Gastrocnemius medialis (tissue), 4 donors: ENCODE measurements around the gene FSIP2. TPM values are rescaled to one million over a fixed set of nuclear protein-coding genes. Genes with fewer than 3 reads are reported as not detected.

Experiments used
- ATAC-seq, 2 donors: fragments of 150-250 bp; one replicate each; pipeline ENCODE4 v1.9.1; 2016
- DNase-seq, 2 donors: peaks; one replicate each; pipeline ENCODE4 v3.0.0-alpha.2; 2019
- H3K27ac ChIP-seq, 4 donors: fragments of 200-600 bp; sonication (generic); 1 replicate in 1 of 4; 2 replicates in 3 of 4; pipeline ENCODE4 v1.5.1; 2016 to 2018; ENCODE audit warnings: mild to moderate bottlenecking in 2 of 4, moderate library complexity in 1 of 4
- H3K27me3 ChIP-seq, 3 donors: fragments of 200-600 bp; sonication (generic) in 2 of 3; 1 replicate in 1 of 3; 2 replicates in 2 of 3; pipeline versions ENCODE4 v1.5.1 to v1.6.0; 2016 to 2019; ENCODE audit warnings: mild to moderate bottlenecking in 1 of 3, moderate library complexity in 1 of 3
- H3K36me3 ChIP-seq, 2 donors: fragments of 200-600 bp; sonication (generic) in 1 of 2; one replicate each; pipeline ENCODE4 v1.5.1; 2017 to 2018
- H3K4me1 ChIP-seq, 2 donors: fragments of 200-600 bp; sonication (generic) in 1 of 2; one replicate each; pipeline ENCODE4 v1.5.1; 2016 to 2017; ENCODE audit warnings: mild to moderate bottlenecking in 2 of 2
- H3K4me3 ChIP-seq, 4 donors: fragments of 200-600 bp; sonication (generic) in 3 of 4; 1 replicate in 1 of 4; 2 replicates in 3 of 4; pipeline ENCODE4 v1.5.1; 2016 to 2019; ENCODE audit warnings: mild to moderate bottlenecking in 2 of 4
- H3K9me3 ChIP-seq, 3 donors: fragments of 200-600 bp; sonication (generic) in 2 of 3; 1 replicate in 1 of 3; 2 replicates in 2 of 3; pipeline ENCODE4 v1.5.1; 2016 to 2019
- CTCF ChIP-seq, 5 experiments: fragments of 450-650 bp in 3 of 5; fragments of 200-600 bp in 2 of 5; sonication (generic) in 2 of 5; IDR thresholded peaks in 4 of 5; conservative IDR thresholded peaks in 1 of 5; 1 replicate in 4 of 5; 2 replicates in 1 of 5; pipeline ENCODE4 v1.5.1; 2016 to 2019; ENCODE audit warnings: antibody characterized with exemption in 5 of 5, mild to moderate bottlenecking in 3 of 5, moderate library complexity in 3 of 5
- POLR2A ChIP-seq, 2 donors: fragments of 450-650 bp; IDR thresholded peaks; one replicate each; pipeline ENCODE4 v1.6.1; 2017; ENCODE audit warnings: antibody characterized with exemption in 2 of 2, mild to moderate bottlenecking in 2 of 2, moderate library complexity in 2 of 2
- in situ Hi-C, 4 donors: fragments of 200-750 bp; cut with MboI; loops; one replicate each; pipeline versions ENCODE4 v1.15.0 to v1.8.0; 2017; ENCODE audit warnings: low sequenced_read_pairs in 4 of 4
- intact Hi-C: fragments of 100-400 bp; cut with DNase I; formaldehyde crosslinking; loops from one replicate; pipeline ENCODE4 v1.15.1; 2023; ENCODE audit warnings: low total_unique reads
- total RNA-seq, 4 donors: library from RNA; depleted of rRNA; stranded (reverse); fragments of >200 nt; gene quantifications; one replicate each; pipeline versions ENCODE4 v1.1.0 to v1.2.3, GENCODE V29; 2016

FSIP2 gene
- total RNA-seq, 4 donors from 2014 or later, result 0.04 to 0.17 (median 0.10) TPM; not detected in 1

GRCh38 chr2:185700883-185701282, 37.7 kb upstream of the FSIP2 start:
- H3K27ac ChIP-seq, result no peak overlapping the region
- no peak overlapping the region for H3K4me3 ChIP-seq
- H3K4me1 ChIP-seq, result no peaks in the 10 kb centered on the region
- ATAC-seq (no peak), DNase-seq (no peak)
- TF ChIP-seq CTCF (IDR thresholded peaks at IDR 0.05 in 4 of 5, conservative IDR thresholded peaks at IDR 0.05 in 1 of 5) (no peak), POLR2A (IDR thresholded peaks at IDR 0.05) (no peak)
- H3K27me3 ChIP-seq, result no peaks in the 10 kb centered on the region
- no peaks in the 10 kb centered on the region for H3K36me3 ChIP-seq
- intact Hi-C loops, result no loop called here
- in situ Hi-C loops, result no loop called here
- H3K9me3 ChIP-seq, result no peaks in the 10 kb centered on the region

- Histone ChIP-seq H3K27me3 (peaks cover 0 to 6% (median 4%) of the 10 kb centered on the region in 3 donors), H3K4me1 (no peaks in the 10 kb centered on the region), H3K27ac (no peak overlapping the region), H3K9me3 (no peaks in the 10 kb centered on the region), H3K4me3 (no peak overlapping the region), H3K36me3 (no peaks in the 10 kb centered on the region)
- in situ Hi-C loops (no loop called here), intact Hi-C loops (no loop called here)
- ATAC-seq (no peak), DNase-seq (no peak)
- TF ChIP-seq CTCF (IDR thresholded peaks at IDR 0.05 in 4 of 5, conservative IDR thresholded peaks at IDR 0.05 in 1 of 5) (no peak), POLR2A (IDR thresholded peaks at IDR 0.05) (no peak)
Observed at GRCh38 chr2:185734658-185735057, 3.9 kb upstream of the FSIP2 start.

GRCh38 chr2:185736210-185736609, 2.4 kb upstream of the FSIP2 start:
- ATAC-seq (no peak), DNase-seq (no peak)
- Histone ChIP-seq H3K4me1 (no peaks in the 10 kb centered on the region), H3K4me3 (no peak overlapping the region), H3K27me3 (peaks cover 0 to 6% (median 4%) of the 10 kb centered on the region in 3 donors), H3K9me3 (no peaks in the 10 kb centered on the region), H3K27ac (no peak overlapping the region), H3K36me3 (no peaks in the 10 kb centered on the region)
- no peak for TF ChIP-seq POLR2A (IDR thresholded peaks at IDR 0.05)
- no peak for TF ChIP-seq CTCF (IDR thresholded peaks at IDR 0.05 in 4 of 5, conservative IDR thresholded peaks at IDR 0.05 in 1 of 5)
- intact Hi-C loops (no loop called here), in situ Hi-C loops (no loop called here)

- H3K27me3 ChIP-seq, result no peaks in the 10 kb centered on the region
- no peak overlapping the region for H3K4me3 ChIP-seq
- no peaks in the 10 kb centered on the region for H3K4me1 ChIP-seq
- intact Hi-C loops (no loop called here), in situ Hi-C loops (no loop called here)
- no peak overlapping the region for H3K27ac ChIP-seq
- DNase-seq (no peak), ATAC-seq (no peak)
- no peaks in the 10 kb centered on the region for H3K9me3 ChIP-seq
- H3K36me3 ChIP-seq, result no peaks in the 10 kb centered on the region
- no peak for TF ChIP-seq POLR2A (IDR thresholded peaks at IDR 0.05)
- no peak for TF ChIP-seq CTCF (IDR thresholded peaks at IDR 0.05 in 4 of 5, conservative IDR thresholded peaks at IDR 0.05 in 1 of 5)
Observed at GRCh38 chr2:185745864-185746859, 7.6 kb downstream of the FSIP2 start.
